Measurements from ENCODE around the gene PLPP7.

- no peak for TF ChIP-seq POLR2A (IDR thresholded peaks at IDR 0.05; ENCODE audit: extremely low read depth, insufficient read length)
- TF ChIP-seq CTCF (IDR thresholded peaks at IDR 0.05; ENCODE audit: low read depth, low read length): no peak
- TF ChIP-seq MYC (IDR thresholded peaks at IDR 0.05; ENCODE audit: low read depth, low read length): no peak
- TF ChIP-seq MAX (IDR thresholded peaks at IDR 0.05; ENCODE audit: low read depth, low read length): no peak
Observed at GRCh38 chr9:131304676-131305355, 15.3 kb downstream of the PLPP7 start.
